Endometrial microvascular endothelial cells (primary cell): ENCODE results near the gene UNC79. TPM values are rescaled to one million over a fixed set of nuclear protein-coding genes. Genes with fewer than 3 reads are reported as not detected.
"Not testable (repeated sequence)": the region's sequence is repeated elsewhere in the genome, so short reads cannot be mapped to it uniquely, and the experiment has no call there.

ENCODE experiments used
- in situ Hi-C: cut with HindIII; loops from 2 replicates; pipeline ENCODE4 v1.10.0; 2017; ENCODE audit warnings: low sequenced_read_pairs, low pct_unique_long_range_greater_than_20kb; ENCODE audit errors: inconsistent ontology term
- total RNA-seq: library from RNA; depleted of rRNA; stranded (reverse); fragments of >200 nt; gene quantifications from one replicate; pipeline ENCODE4 v1.2.3, GENCODE V29; 2015; ENCODE audit errors: inconsistent ontology term

The UNC79 gene
- total RNA-seq, 1 donor from 2014 or later: not detected

DNA sequence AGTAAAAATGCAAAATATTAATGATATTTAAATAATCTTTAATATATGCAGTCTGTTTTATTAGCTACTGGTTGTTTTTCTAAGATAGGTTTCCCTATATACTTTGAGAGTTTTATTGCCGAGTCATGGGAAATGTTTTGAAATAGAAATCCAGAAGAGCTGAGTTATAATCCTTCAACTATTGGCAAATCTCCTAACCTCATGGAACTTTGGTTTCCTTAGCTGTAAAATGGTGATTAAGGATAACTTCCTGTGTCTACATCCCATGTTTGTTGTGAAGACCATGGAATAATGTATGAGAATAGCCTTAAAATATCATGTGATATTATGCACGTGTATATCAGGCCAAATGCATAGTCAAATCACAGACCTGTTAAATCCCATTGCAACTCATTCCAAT, 51.0 kb downstream of the UNC79 start:
- in situ Hi-C loops: no loop called here

DNA sequence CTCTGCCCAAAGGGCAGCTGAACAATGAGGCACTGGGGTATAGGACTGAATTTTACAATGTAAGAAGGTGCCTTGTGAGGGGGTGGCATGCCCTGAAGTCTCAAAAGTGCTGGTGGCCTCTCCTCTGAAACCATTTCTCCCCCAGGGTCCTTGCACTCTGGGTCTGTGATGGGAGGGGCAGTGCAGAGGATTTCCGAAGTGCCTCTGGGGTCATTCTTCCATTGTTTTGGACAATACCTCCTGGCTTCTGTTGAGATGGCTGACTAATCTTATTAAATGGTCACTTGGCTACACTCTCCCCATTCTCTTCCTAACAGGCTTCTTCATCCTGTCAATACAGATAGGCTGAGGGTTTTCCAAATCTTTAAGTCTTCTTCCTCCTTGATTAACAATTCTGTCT, 59.3 kb downstream of the UNC79 start:
- in situ Hi-C loops: no loop called here

DNA sequence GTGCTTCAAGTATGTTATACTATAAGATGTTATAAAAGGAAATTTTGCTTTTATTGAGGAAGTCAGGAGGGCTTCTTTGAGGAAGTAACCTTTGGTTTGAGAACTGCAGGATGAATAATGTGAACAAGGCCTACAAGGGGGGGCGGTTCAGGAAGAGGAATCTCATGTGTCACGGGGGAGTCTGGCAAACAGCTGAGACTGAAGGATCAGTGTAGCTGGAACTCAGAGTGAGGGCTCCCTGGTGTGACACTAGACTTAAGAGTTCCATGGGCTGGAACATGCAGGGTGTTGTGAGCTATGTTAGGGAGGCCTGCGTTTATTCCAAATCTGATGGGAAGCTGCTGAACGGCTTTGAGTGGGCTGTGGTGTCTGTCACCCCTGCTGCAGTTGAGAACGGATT, 62.3 kb downstream of the UNC79 start:
- in situ Hi-C loops: no loop called here

- in situ Hi-C loops: not testable (repeated sequence)
Observed at GRCh38 chr14:93493622-93494021, 62.9 kb downstream of the UNC79 start.

DNA sequence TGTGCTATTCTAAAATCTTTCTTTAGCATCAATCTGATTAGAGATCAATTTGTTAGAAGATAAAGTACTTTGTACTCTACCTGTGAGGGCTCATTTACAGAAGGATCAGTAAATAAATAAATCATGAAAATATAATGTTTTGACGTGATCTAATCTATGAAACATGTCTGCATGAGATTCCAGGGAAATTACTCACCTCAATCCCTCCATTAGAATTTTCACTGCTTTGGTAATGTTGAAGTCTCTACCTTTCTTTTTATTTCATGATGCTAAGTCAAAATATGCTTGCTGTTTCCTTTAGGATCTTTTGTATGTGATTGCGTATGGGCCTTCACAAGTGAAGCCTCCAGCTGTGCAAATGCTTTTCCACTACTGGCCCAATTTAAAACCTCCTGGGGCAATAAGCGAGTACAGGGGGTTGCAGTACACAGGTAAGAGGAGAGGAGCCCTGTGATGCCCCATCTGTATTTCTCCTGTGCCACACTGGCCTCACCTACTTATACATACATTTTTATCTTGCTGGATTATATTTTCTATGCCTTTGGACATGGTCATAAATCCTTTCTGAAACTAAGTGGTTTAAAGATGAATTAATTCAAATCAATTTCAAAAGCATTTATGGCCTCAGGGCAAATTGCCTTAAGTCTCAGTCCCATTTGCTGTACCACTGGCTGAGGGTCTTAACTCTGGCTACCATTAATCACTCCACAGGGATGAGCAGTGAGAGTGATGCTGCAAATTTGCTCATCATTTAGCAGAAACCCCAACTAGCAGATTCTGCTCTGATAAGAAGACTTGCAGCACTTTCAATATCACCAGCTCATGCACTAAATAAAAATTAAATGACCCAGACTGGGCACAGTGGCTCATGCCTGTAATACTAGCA, 66.4 kb downstream of the UNC79 start:
- in situ Hi-C loops: no loop called here

- in situ Hi-C loops: no loop called here
Observed at GRCh38 chr14:93510056-93510455, 79.3 kb downstream of the UNC79 start.

GRCh38 chr14:93511001-93511400, 80.3 kb downstream of the UNC79 start:
- in situ Hi-C loops: no loop called here

GRCh38 chr14:93520053-93520607, 89.4 kb downstream of the UNC79 start:
- in situ Hi-C loops: no loop called here

DNA sequence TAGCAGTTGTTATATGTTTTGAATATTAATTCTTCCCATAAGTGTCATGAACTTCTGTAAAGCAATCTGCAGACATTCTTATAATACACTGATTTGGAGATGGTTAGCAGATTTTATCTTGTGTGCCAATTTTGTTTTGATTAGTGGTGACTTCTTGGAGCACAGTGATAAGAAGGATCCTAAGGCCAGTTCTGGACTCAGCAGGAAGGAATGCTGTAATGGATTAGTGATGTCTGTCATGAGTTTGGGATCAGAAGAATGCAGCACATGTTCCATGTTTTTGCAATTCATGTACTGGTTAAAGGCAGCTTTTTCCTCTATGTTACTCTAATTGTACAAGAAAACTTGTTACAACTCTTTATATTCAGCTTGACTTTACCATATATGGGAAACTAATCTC, 91.5 kb downstream of the UNC79 start:
- in situ Hi-C loops: no loop called here

- in situ Hi-C loops: not testable (repeated sequence)
Observed at GRCh38 chr14:93525216-93525615, 94.5 kb downstream of the UNC79 start.

GRCh38 chr14:93525696-93526451, 95.1 kb downstream of the UNC79 start:
- in situ Hi-C loops: no loop called here

DNA sequence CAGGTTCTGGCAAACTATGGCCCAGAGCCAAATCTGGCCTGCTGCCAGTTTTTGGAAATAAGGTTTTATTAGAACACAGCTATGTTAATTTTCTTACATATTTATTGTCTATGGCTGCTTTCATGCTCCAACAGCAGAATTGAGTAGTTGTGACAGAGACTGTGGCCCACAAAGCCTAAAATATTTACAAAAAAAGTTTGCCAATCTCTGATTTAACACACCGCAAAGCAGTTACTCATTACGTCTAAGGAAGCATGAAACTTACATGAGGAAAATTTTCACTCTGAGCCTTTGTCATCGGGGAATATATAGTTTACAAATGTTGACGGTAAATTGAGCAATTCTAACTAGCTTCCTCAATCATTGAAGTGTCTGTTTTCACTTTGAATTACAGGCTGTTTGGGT, 96.5 kb downstream of the UNC79 start:
- in situ Hi-C loops: no loop called here

GRCh38 chr14:93528884-93529558, 98.3 kb downstream of the UNC79 start:
- in situ Hi-C loops: no loop called here

GRCh38 chr14:93531644-93532043, 100.9 kb downstream of the UNC79 start:
- in situ Hi-C loops: no loop called here

DNA sequence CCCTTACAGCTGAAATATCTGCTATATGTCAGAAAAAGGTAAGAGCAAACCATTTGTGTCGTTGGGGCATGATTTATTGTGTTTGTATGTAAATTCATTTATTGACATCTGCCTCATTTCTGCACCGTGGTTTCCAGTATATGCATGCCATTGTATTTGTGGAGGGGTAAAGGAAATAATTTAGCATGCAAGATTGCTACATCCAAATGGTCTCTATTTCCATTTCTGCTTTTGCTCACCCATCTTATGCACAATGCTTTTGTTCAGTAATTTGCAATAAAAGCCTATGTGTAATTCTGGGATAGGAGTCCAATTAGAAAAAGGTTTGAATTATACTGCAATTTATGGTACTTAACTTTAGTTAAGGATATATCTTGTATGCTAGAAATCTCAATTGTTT, 101.8 kb downstream of the UNC79 start:
- in situ Hi-C loops: no loop called here

DNA sequence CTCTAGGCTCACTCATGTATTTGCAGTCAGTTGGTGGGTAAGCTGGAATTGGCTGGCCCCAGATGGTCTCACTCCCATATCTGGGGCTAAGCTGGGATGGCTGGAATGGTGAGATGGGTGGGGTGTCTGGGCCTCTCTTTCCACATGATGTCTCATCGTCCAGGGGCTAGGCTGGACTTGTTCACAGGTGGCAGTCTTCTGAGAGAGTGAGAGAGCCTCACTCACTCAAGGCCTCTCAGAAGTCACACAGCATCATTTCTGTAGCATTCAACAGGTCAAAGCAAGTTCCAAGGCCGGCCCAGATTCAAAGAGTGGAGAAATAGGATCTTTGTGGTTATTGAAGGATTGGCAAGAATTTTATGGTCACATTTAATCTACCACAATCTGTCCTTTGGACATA, 102.7 kb downstream of the UNC79 start:
- in situ Hi-C loops: no loop called here

GRCh38 chr14:93533842-93534241, 103.1 kb downstream of the UNC79 start:
- in situ Hi-C loops: no loop called here

DNA sequence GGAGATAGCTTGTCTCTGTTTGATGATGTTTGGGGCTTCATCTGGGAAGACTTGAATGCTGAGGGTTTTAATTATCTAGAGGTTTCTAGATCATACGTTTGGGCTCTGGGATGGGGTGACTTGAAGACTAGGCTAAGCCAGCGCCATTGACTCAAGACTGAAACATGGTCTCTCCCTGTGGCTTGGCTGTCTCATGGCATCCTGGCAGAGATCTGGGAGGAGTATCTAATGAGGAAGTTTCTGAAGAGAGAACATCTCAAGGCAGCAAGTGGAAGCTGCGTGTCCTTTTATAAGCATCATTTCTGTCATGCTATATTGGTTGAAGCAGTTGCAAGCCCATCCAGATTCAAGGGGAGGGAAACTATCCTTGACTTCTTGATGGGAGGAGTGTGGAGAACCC, 104.8 kb downstream of the UNC79 start:
- in situ Hi-C loops: no loop called here

DNA sequence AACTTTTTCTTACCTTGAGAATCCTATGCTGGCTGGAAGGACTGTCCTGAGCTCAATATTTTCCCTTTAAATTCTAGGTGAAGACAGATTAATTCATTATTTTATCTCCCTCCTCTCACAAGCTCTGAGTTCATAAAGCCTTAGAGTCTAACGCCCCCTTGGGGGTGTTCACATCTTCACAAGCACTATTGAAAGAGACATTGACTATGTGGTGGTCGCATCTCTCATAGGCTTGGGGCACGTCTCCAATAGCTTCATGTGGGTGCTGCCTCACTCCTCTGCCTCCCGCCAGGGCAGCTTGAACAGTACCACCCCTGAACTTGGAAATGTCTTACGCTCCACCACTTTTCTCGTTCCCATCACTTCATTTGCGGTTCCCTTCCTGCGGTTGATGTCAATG, 106.2 kb downstream of the UNC79 start:
- in situ Hi-C loops: no loop called here
